ENCODE measurements around the gene POLH. TPM values are rescaled to one million over a fixed set of nuclear protein-coding genes. Genes with fewer than 3 reads are reported as not detected.
"Not testable (repeated sequence)": the region's sequence is repeated elsewhere in the genome, so short reads cannot be mapped to it uniquely, and the experiment has no call there.

Gene POLH
- total and polyA plus RNA-seq, 7 donors: 1.7 to 6.8 (median 5.2) TPM

DNA sequence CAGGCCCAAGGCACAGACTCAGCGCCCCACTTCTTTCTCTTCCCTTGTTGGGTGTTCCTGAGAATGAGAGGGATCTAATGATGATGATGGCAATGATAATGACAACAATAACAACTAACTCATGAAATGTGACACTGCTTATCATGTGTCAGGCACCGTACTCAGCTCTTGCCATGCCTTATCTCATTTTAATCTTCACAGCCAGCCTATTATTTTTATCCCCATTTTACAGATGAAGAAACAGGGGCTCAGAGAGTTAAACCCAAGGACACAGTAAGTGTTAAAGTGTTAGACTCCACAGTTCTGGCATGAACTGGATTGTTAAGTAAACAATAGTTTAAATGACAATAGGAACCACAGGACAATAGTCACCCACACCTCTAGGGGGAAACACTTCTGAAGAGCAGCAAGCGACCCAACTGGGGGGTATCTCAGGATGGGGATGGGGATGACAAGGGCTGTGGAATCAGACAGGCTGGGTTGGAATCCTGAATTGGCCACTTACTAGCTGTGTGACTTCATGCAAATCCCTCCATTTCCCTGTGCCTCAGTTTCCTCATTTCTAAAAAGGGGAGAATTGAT lies 81.3 kb downstream of the POLH start:
- H3K9me3 ChIP-seq: no peaks in the 10 kb centered on the region
- 74 to 81% (median 79%) methylated on average over 3 of the region's 3 CpGs for WGBS, 3 donors
- no peak overlapping the region for H3K4me3 ChIP-seq
- no peaks in the 10 kb centered on the region for H3K27me3 ChIP-seq (ENCODE audit: insufficient read depth in 3 of 3, low read length in 2 of 3)
- ATAC-seq: no peak
- TF ChIP-seq, protein P1, sequence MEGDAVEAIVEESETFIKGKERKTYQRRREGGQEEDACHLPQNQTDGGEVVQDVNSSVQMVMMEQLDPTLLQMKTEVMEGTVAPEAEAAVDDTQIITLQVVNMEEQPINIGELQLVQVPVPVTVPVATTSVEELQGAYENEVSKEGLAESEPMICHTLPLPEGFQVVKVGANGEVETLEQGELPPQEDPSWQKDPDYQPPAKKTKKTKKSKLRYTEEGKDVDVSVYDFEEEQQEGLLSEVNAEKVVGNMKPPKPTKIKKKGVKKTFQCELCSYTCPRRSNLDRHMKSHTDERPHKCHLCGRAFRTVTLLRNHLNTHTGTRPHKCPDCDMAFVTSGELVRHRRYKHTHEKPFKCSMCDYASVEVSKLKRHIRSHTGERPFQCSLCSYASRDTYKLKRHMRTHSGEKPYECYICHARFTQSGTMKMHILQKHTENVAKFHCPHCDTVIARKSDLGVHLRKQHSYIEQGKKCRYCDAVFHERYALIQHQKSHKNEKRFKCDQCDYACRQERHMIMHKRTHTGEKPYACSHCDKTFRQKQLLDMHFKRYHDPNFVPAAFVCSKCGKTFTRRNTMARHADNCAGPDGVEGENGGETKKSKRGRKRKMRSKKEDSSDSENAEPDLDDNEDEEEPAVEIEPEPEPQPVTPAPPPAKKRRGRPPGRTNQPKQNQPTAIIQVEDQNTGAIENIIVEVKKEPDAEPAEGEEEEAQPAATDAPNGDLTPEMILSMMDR (IDR thresholded peaks at IDR 0.05): no peak
- no peaks in the 10 kb centered on the region for H3K36me3 ChIP-seq (ENCODE audit: insufficient read depth in 1 of 2, low read depth in 1 of 2)
- DNase-seq: no peak
- H3K27ac ChIP-seq: no peak overlapping the region
- intact Hi-C loops (cut with DNase I): no loop called here
- no peaks in the 10 kb centered on the region for H3K4me1 ChIP-seq

DNA sequence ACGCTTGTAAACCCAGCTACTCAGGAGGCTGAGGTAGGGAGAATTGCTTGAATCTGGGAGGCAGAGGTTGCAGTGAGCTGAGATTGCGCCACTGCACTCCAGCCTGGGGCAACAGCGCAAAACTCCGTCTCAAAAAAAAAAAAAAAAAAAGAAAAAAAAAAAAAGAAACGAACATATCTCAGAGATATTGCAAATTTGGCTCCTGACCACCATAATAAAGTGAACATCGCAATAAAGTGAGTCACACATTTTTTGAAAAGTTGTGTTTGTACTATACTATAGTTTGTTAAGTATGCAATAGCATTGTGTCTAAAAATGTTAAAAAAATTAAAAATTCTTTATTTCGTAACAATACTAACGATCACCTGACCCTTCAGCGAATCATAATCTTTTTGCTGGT lies 82.2 kb downstream of the POLH start:
- no peak overlapping the region for H3K27ac ChIP-seq
- H3K27me3 ChIP-seq (ENCODE audit: insufficient read depth in 3 of 3, low read length in 2 of 3): no peaks in the 10 kb centered on the region
- H3K4me3 ChIP-seq: no peak overlapping the region
- DNase-seq (no peak), ATAC-seq (no peak)
- no peaks in the 10 kb centered on the region for H3K4me1 ChIP-seq
- 91 to 97% (median 93%) methylated on average over 9 of the region's 9 CpGs for WGBS, 3 donors
- no peaks in the 10 kb centered on the region for H3K36me3 ChIP-seq (ENCODE audit: insufficient read depth in 1 of 2, low read depth in 1 of 2)
- no peaks in the 10 kb centered on the region for H3K9me3 ChIP-seq
- intact Hi-C loops (cut with DNase I): no loop called here
- TF ChIP-seq, protein P1 (IDR thresholded peaks at IDR 0.05): no peak

DNA sequence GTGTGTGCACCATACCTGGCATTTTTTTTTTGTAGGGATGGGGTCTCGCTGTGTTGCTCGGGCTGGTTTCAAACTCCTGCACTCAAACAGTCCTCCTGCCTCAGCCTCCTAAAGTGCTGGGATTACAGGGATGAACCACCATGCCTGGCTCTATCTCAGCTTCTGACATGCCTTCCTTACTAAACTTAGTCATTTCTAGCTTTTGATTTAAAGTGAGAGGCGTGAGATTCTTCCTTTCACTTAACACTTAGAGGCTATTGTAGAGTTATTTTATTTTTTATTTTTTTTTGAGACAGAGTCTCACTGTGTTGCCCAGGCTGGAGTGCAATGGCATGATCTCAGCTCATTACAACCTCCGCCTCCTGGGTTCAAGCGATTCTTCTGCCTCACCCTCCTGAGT lies 87.0 kb downstream of the POLH start:
- ATAC-seq; H3K36me3 ChIP-seq (ENCODE audit: insufficient read depth in 1 of 2, low read depth in 1 of 2); H3K9me3 ChIP-seq; H3K27me3 ChIP-seq (ENCODE audit: insufficient read depth in 3 of 3, low read length in 2 of 3); H3K27ac ChIP-seq; DNase-seq; H3K4me3 ChIP-seq: not testable (repeated sequence)
- intact Hi-C loops (cut with DNase I): loop anchor here in 1 of 2 donors (10.0 kb wide), 1 partner anchor 292 kb away; no protein-coding TSS in a partner anchor
- H3K4me1 ChIP-seq: peaks cover 11% of the 10 kb centered on the region
- 88 to 93% (median 93%) methylated on average over 5 of the region's 5 CpGs for WGBS, 3 donors

Other genes with a start within 250 kb of the POLH start
- gene ZNF318, start 206.5 kb upstream of the POLH start, total RNA-seq: 10 to 100 TPM in 1 of 4 donors, 1 to 10 TPM in 3; 7.7 to 14.3 (median 9.5) TPM
- gene ZNF318, start 206.5 kb upstream of the POLH start, polyA plus RNA-seq: 10 to 100 TPM in 1 of 3 donors, 1 to 10 TPM in 2; 3.4 to 12.4 (median 4.5) TPM
- 10 to 100 TPM in 2 of 4 donors, 1 to 10 TPM in 2; 7.8 to 11.0 (median 9.9) TPM for gene ABCC10, start 148.6 kb upstream of the POLH start, total RNA-seq
- gene ABCC10, start 148.6 kb upstream of the POLH start, polyA plus RNA-seq: 1 to 10 TPM; 8.9 to 9.9 (median 8.9) TPM
- gene DLK2, start 120.6 kb upstream of the POLH start, total RNA-seq: under 1 TPM in 1 of 4 donors, not detected in 3; 0.56 TPM
- gene DLK2, start 120.6 kb upstream of the POLH start, polyA plus RNA-seq: under 1 TPM; 0.04 to 0.90 (median 0.10) TPM
- gene TJAP1, start 98.6 kb upstream of the POLH start, total RNA-seq: 10 to 100 TPM; 31.4 to 39.9 (median 36.3) TPM
- gene TJAP1, start 98.6 kb upstream of the POLH start, polyA plus RNA-seq: 10 to 100 TPM; 18.0 to 35.2 (median 20.8) TPM
- gene LRRC73, start 65.8 kb upstream of the POLH start, total RNA-seq: under 1 TPM in 1 of 4 donors, not detected in 3; 0.20 TPM
- gene LRRC73, start 65.8 kb upstream of the POLH start, polyA plus RNA-seq: under 1 TPM; 0.10 to 0.29 (median 0.26) TPM
- 10 to 100 TPM; 57.9 to 71.4 (median 63.0) TPM for gene YIPF3, start 59.3 kb upstream of the POLH start, total RNA-seq
- gene YIPF3, start 59.3 kb upstream of the POLH start, polyA plus RNA-seq: 10 to 100 TPM; 57.7 to 91.5 (median 71.8) TPM
- 10 to 100 TPM; 17.5 to 27.8 (median 24.1) TPM for gene POLR1C, start 59.1 kb upstream of the POLH start, total RNA-seq
- 10 to 100 TPM; 23.4 to 64.5 (median 43.2) TPM for gene POLR1C, start 59.1 kb upstream of the POLH start, polyA plus RNA-seq
- gene XPO5, start 147 bp upstream of the POLH start, total RNA-seq: 10 to 100 TPM; 17.5 to 40.1 (median 20.1) TPM
- gene XPO5, start 147 bp upstream of the POLH start, polyA plus RNA-seq: 10 to 100 TPM; 12.3 to 21.7 (median 12.8) TPM
- gene GTPBP2, start 53.1 kb downstream of the POLH start, total RNA-seq: 10 to 100 TPM; 32.8 to 43.8 (median 35.2) TPM
- 10 to 100 TPM; 27.8 to 69.6 (median 33.9) TPM for gene GTPBP2, start 53.1 kb downstream of the POLH start, polyA plus RNA-seq
- gene MAD2L1BP, start 59.7 kb downstream of the POLH start, total RNA-seq: 10 to 100 TPM; 17.0 to 36.6 (median 26.1) TPM
- 10 to 100 TPM; 30.5 to 43.1 (median 31.6) TPM for gene MAD2L1BP, start 59.7 kb downstream of the POLH start, polyA plus RNA-seq
- under 1 TPM in 1 of 4 donors, not detected in 3; 0.11 TPM for gene RSPH9, start 68.9 kb downstream of the POLH start, total RNA-seq
- under 1 TPM; 0.36 to 0.59 (median 0.51) TPM for gene RSPH9, start 68.9 kb downstream of the POLH start, polyA plus RNA-seq
- 100 to 1,000 TPM in 2 of 4 donors, 10 to 100 TPM in 2; 64.1 to 152 (median 103) TPM for gene MRPS18A, start 111.6 kb downstream of the POLH start, total RNA-seq
- gene MRPS18A, start 111.6 kb downstream of the POLH start, polyA plus RNA-seq: 100 to 1,000 TPM; 106 to 151 (median 148) TPM
- 100 to 1,000 TPM; 132 to 345 (median 208) TPM for gene VEGFA, start 194.0 kb downstream of the POLH start, total RNA-seq
- gene VEGFA, start 194.0 kb downstream of the POLH start, polyA plus RNA-seq: 100 to 1,000 TPM in 1 of 3 donors, 10 to 100 TPM in 2; 78.1 to 125 (median 88.3) TPM

Data from psoas muscle (tissue), 8 donors.